Stimulated activated CD8-positive, alpha-beta memory T cell treated with anti-CD3 and anti-CD28 coated beads, Interleukin-4, amount 100 ng/mL, for 1 hour (primary cell): ENCODE results near the gene ST14.
"Not testable (repeated sequence)": the region's sequence is repeated elsewhere in the genome, so short reads cannot be mapped to it uniquely, and the experiment has no call there.

Source experiments
- DNase-seq, 2 donors: peaks; one replicate each; pipeline ENCODE4 v3.0.0-alpha.2; 2020; ENCODE audit warnings: low read depth in 2 of 2, low spot score in 1 of 2

ST14 gene

GRCh38 chr11:130223291-130223971, 63.8 kb downstream of the ST14 start:
- no peak for DNase-seq

GRCh38 chr11:130227373-130227772, 67.8 kb downstream of the ST14 start:
- no peak for DNase-seq

- DNase-seq: not testable (repeated sequence)
Observed at GRCh38 chr11:130233486-130233885, 73.9 kb downstream of the ST14 start.

DNA sequence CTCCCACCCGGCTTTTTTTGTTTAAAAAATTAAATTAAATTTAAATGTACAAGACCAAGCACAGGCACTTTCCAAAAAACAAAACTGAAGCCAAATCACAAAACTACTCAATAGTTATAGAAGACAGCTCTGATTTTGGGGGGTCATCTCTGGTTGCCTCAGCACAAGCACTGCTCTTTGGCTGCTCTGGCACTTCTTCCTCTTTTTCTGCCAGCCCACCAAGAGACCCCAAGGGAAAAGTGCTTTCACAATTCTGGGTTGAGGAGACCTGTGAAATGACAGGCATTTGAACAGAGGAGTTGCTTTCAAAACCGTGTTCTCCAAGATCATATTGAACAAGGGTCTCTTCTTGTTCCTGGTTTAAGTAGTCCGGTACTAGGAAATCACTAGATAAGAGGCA, 74.3 kb downstream of the ST14 start:
- DNase-seq: not testable (repeated sequence)

GRCh38 chr11:130234315-130234714, 74.7 kb downstream of the ST14 start:
- DNase-seq: no peak

DNA sequence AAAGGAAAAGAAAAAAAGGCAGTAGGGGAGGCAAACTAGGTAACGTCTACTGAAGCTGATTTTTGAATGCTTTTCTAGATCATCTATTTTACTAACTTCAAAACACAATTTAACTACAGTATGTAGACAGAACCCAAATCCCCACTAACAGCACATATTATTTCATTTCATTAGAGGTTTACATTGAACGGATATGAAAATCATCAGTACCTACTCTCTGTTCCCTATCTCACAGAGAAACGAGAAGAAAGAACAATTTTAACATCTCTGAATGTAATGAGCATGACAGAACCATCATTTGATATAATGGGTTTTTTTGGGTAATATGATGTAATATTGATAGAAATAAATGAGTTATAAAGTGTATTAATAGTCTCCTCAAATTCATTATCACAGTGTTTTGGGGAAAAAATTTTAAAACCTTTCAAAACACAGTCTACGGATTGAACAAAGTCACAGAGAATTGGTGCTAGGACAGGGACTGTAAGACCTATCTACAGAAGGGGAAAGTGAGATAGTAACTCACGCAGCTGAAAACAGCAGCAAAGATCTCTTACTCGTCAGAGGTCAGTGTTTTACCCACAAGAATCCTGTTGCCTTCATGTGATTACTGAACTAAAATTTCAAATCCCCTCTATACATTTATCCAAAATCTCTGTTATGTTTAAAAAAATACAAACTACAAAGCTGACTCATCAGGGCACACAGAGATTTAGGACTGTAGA, 77.9 kb downstream of the ST14 start:
- DNase-seq: no peak

- DNase-seq: no peak
Observed at GRCh38 chr11:130241713-130242112, 82.1 kb downstream of the ST14 start.

DNA sequence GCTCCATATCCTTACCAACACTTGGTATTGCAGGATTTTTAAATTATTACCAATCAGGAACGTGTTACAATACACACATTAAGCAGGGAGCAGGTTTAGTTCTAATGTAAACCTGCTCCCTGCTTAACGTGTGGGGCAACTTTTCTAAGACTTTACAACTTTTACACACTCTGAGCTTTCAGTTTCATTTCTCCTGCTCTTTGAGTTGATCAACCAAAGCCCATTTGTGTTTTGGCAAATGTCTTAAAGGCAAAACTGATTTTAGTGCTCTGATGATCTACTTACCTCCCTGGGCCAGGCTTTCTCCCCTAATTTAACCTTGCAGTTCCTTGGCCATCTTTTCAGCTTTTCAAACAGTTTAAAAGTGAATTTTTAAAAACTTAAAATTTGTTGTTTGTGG, 84.2 kb downstream of the ST14 start:
- no peak for DNase-seq

DNA sequence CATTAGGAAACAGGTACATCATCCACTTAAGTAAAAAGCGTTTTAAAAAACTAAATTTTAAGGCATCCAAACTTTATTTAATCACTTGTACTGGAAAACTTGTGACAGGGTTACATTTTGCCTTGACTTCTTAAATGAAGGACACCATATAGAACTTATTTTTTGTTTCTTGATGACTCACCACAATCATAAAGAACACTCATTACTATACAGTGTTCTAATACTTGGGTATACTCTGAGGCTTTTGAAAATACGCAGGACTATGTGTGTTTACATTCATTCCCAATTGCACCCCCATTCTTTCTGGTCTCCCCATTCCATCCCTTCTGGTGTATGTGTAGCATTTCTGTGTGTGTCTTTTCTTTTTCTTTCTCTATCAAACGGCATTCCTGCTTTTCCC, 85.3 kb downstream of the ST14 start:
- no peak for DNase-seq

DNA sequence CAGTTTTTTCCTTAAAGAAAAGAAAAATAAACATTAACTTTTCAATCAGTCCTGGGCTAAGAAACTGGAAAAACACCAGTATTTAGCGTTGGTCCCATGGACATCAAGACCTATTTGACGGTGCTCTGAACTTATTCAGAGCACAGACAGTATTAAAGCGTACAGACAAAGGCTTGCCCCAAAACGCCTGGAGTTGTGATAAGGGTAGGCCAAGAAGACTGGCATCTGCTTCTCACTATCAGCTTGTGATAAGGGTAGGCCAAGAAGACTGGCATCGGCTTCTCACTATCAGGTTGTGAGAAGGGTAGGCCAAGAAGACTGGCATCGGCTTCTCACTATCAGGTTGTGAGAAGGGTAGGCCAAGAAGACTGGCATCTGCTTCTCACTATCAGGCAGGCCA, 85.8 kb downstream of the ST14 start:
- DNase-seq: not testable (repeated sequence)

- no peak for DNase-seq
Observed at GRCh38 chr11:130246270-130246669, 86.7 kb downstream of the ST14 start.

GRCh38 chr11:130246738-130247137, 87.2 kb downstream of the ST14 start:
- DNase-seq: no peak

DNA sequence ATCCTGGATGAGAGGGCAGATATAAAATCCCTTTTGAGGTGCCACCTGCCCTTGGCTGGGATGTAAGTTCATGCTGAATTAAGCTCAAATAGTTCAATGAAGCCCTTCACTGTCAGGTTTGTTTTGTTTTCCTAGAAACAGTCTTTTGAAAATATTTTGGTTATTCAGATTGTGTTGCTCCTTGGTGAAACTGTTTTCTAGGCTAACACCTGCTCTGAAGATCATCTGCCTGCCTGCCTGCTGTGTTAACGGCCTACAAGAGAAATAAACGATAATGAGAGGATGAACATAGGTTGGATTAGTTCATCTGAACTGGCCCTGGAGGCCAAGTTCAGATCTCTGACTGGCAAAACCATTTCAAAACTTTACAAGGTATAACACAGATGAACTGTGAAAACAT, 87.7 kb downstream of the ST14 start:
- DNase-seq: no peak

DNA sequence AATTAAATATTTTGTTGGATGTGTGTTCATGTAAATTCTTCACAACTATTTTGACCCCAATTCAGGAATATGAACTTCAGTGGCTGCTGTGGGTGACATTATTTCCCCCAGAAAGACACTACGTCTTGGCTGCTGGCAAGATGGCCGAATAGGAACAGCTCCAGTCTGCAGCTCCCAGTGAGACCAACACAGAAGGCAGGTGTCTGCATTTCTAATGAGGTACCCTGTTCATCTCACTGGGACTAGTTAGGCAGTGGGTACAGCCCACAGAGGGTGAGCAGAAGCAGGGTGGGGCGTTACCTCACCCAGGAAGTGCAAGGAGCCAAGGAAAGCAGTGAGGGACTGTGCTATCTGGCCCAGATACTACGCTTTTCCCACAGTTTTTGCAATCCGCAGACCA, 89.8 kb downstream of the ST14 start:
- no peak for DNase-seq

DNA sequence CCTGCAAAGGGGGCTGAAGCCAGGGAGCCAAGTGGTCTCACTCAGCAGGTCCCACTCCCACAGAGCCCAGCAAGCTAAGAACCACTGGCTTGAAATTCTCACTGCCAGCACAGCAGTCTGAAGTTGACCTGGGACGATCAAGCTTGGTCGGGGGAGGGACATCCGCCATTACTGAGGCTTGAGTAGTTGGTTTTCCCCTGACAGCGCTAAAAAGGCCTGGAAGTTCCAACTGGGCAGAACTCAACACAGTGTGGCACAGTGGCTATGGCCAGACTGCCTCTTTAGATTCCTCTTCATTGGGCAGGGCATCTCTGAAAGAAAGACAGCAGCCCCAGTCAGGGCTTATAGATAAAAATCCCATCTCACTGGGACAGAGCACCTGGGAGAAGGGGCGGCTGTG, 90.3 kb downstream of the ST14 start:
- DNase-seq: not testable (repeated sequence)

DNA sequence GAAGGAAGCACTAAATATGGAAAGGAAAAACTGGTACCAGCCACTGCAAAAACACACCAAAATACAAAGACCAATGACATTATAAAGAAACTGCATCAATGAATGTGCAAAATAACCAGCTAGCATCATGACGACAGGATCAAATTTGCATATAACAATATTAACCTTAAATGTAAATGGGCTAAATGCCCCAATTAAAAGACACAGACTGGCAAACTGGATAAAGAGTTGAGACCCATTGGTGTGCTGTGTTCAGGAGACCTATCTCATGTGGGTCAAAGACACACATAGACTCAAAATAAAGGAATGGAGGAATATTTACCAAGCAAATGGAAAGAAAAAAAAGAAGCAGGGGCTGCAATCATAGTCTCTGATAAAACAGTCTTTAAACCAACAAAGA, 92.2 kb downstream of the ST14 start:
- not testable (repeated sequence) for DNase-seq
